ENCODE data around the gene SLU7. TPM values are rescaled to one million over a fixed set of nuclear protein-coding genes. Genes with fewer than 3 reads are reported as not detected.

Gene SLU7
- total RNA-seq, 1 experiment from 2014 or later, result 33.3 TPM

GRCh38 chr5:160458806-160459800 lies 40.2 kb upstream of the SLU7 start:
- Histone ChIP-seq H2BK15ac (ENCODE audit: low read depth, low read length) (no peak overlapping the region), H3K56ac (ENCODE audit: insufficient read length, low read depth, low read length) (no peak overlapping the region), H2BK12ac (ENCODE audit: insufficient read length, low read depth, low read length) (no peak overlapping the region), H4K8ac (replicated peaks; ENCODE audit: insufficient read length, low read depth, low read length) (no peak overlapping the region), H3K9ac (ENCODE audit: extremely low read depth, insufficient read length, low read length) (no peak overlapping the region), H3K4me1 (ENCODE audit: insufficient read depth, low read length) (no peaks in the 10 kb centered on the region), H2BK20ac (ENCODE audit: low read depth, low read length, poor library complexity, severe bottlenecking) (no peak overlapping the region), H3K23ac (ENCODE audit: insufficient read length, low read depth, low read length) (no peak overlapping the region), H3K18ac (ENCODE audit: insufficient read length, low read depth, low read length) (no peak overlapping the region), H4K20me1 (ENCODE audit: control insufficient read depth, insufficient read depth, insufficient read length) (no peaks in the 10 kb centered on the region), H3K14ac (ENCODE audit: insufficient read depth, low read length) (no peak overlapping the region), H3K79me2 (ENCODE audit: insufficient read depth, low read length) (no peaks in the 10 kb centered on the region), H3K27me3 (ENCODE audit: insufficient read depth, low read length) (no peaks in the 10 kb centered on the region), H3K4me2 (ENCODE audit: insufficient read depth, insufficient read length, low read length) (no peak overlapping the region), H4K91ac (ENCODE audit: insufficient read length, low read depth, low read length) (no peak overlapping the region), H2BK120ac (ENCODE audit: low read depth, low read length, poor library complexity, severe bottlenecking) (no peak overlapping the region), H3K4ac (ENCODE audit: low read depth, low read length) (no peak overlapping the region), H2AK5ac (ENCODE audit: insufficient read length, low read length) (no peak overlapping the region), H3T11ph (ENCODE audit: low read length) (no peak overlapping the region), H2AFZ (ENCODE audit: low read length) (no peak overlapping the region), H3K27ac (ENCODE audit: insufficient read length, low read depth, low read length) (no peak overlapping the region), H3K9me3 (ENCODE audit: control insufficient read depth, low read depth, low read length) (no peaks in the 10 kb centered on the region), H3K79me1 (ENCODE audit: insufficient read depth, low read depth, low read length, poor library complexity, severe bottlenecking) (no peaks in the 10 kb centered on the region), H2BK5ac (ENCODE audit: insufficient read length, low read length) (no peak overlapping the region), H3K23me2 (ENCODE audit: insufficient read length, low read depth, low read length, poor library complexity, severe bottlenecking) (no peaks in the 10 kb centered on the region), H4K5ac (ENCODE audit: insufficient read length, low read depth, low read length) (no peak overlapping the region)
- TF ChIP-seq CTCF (conservative IDR thresholded peaks at IDR 0.05), result no peak
- H3K36me3 Mint-ChIP-seq (ENCODE audit: insufficient read depth in 1 of 3, low read depth in 3 of 3), result peaks cover 0 to 5% (median 2%) of the 10 kb centered on the region in 3 experiments; a peak in 2 of 7 replicates
- DNase-seq, result no peak
- H3K27ac Mint-ChIP-seq, result no peak overlapping the region
- H3K4me1 Mint-ChIP-seq, result peaks cover 0 to 4% of the 10 kb centered on the region in 2 experiments; a peak in 1 of 4 replicates
- peaks cover 4 to 9% of the 10 kb centered on the region in 2 experiments; a peak in 3 of 5 replicates for H3K9me3 Mint-ChIP-seq
- no peaks in the 10 kb centered on the region for H3K27me3 Mint-ChIP-seq (ENCODE audit: low read depth)
- no CpG with 5 or more reads among the region's 8 CpGs for WGBS (ENCODE audit: extremely low coverage, insufficient read length, low lambda C conversion rate)
- no peak overlapping the region for H3K4me3 Mint-ChIP-seq

Measured in H9 (cell line).